Stimulated activated CD8-positive, alpha-beta memory T cell treated with anti-CD3 and anti-CD28 coated beads, Interleukin-7, amount 100 ng/mL, for 48 hours (primary cell): ENCODE data around the gene NEDD4.
"Not testable (repeated sequence)": the region's sequence is repeated elsewhere in the genome, so short reads cannot be mapped to it uniquely, and the experiment has no call there.

Source experiments
- DNase-seq, 2 donors: peaks; one replicate each; pipeline ENCODE4 v3.0.0-alpha.2; 2020; ENCODE audit warnings: low read depth in 1 of 2; ENCODE audit errors: extremely low read depth in 1 of 2

Gene NEDD4

GRCh38 chr15:55789066-55789660, 204.2 kb downstream of the NEDD4 start:
- DNase-seq = peak; percentile 19 to 41

- no peak for DNase-seq
Observed at GRCh38 chr15:55786341-55786740, 207.1 kb downstream of the NEDD4 start.

- not testable (repeated sequence) for DNase-seq
Observed at GRCh38 chr15:55785593-55785992, 207.8 kb downstream of the NEDD4 start.

GRCh38 chr15:55784286-55784685, 209.1 kb downstream of the NEDD4 start:
- no peak for DNase-seq

- no peak for DNase-seq
Observed at GRCh38 chr15:55782901-55783300, 210.5 kb downstream of the NEDD4 start.

GRCh38 chr15:55780292-55780691, 213.1 kb downstream of the NEDD4 start:
- DNase-seq = no peak

GRCh38 chr15:55778932-55779331, 214.5 kb downstream of the NEDD4 start:
- DNase-seq = no peak
